ENCODE data around the gene MYH6. TPM values are rescaled to one million over a fixed set of nuclear protein-coding genes. Genes with fewer than 3 reads are reported as not detected.
"Not testable (repeated sequence)": the region's sequence is repeated elsewhere in the genome, so short reads cannot be mapped to it uniquely, and the experiment has no call there.

The MYH6 gene
- total RNA-seq, 1 donor: not detected

GRCh38 chr14:23421594-23421993, 13.5 kb upstream of the MYH6 start:
- Histone ChIP-seq H4K20me1 (ENCODE audit: insufficient read depth, low read length) (no peaks in the 10 kb centered on the region), H3K4me3 (ENCODE audit: insufficient read depth, low read length) (no peak overlapping the region), H3K79me2 (ENCODE audit: insufficient read depth, low read length) (no peaks in the 10 kb centered on the region), H3K9me3 (ENCODE audit: low read depth, low read length) (no peaks in the 10 kb centered on the region), H2AFZ (ENCODE audit: low read length) (no peak overlapping the region), H3K27ac (ENCODE audit: low read depth, low read length) (no peak overlapping the region), H3K4me2 (ENCODE audit: insufficient read depth, low read length) (no peak overlapping the region), H3K36me3 (ENCODE audit: insufficient read depth, low read length) (no peaks in the 10 kb centered on the region), H3K4me1 (ENCODE audit: insufficient read depth, low read length) (no peaks in the 10 kb centered on the region), H3K27me3 (ENCODE audit: insufficient read depth, low read length) (peaks cover 4% of the 10 kb centered on the region)
- TF ChIP-seq CTCF (IDR thresholded peaks at IDR 0.05; ENCODE audit: extremely low read depth, low read depth, low read length): no peak
- DNase-seq (ENCODE audit: insufficient read length, low spot score, missing footprints): no peak

- not testable (repeated sequence) for H2AFZ ChIP-seq (ENCODE audit: low read length); H3K36me3 ChIP-seq (ENCODE audit: insufficient read depth, low read length); H3K27me3 ChIP-seq (ENCODE audit: insufficient read depth, low read length); H3K79me2 ChIP-seq (ENCODE audit: insufficient read depth, low read length); H3K4me1 ChIP-seq (ENCODE audit: insufficient read depth, low read length); DNase-seq (ENCODE audit: insufficient read length, low spot score, missing footprints); H3K4me3 ChIP-seq (ENCODE audit: insufficient read depth, low read length); H4K20me1 ChIP-seq (ENCODE audit: insufficient read depth, low read length); H3K4me2 ChIP-seq (ENCODE audit: insufficient read depth, low read length); H3K9me3 ChIP-seq (ENCODE audit: low read depth, low read length); H3K27ac ChIP-seq (ENCODE audit: low read depth, low read length)
Observed at GRCh38 chr14:23419646-23420045, 11.6 kb upstream of the MYH6 start.

- peaks cover 6% of the 10 kb centered on the region for H3K27me3 ChIP-seq (ENCODE audit: insufficient read depth, low read length)
- H3K27ac ChIP-seq (ENCODE audit: low read depth, low read length): no peak overlapping the region
- no peak for TF ChIP-seq CTCF (IDR thresholded peaks at IDR 0.05; ENCODE audit: extremely low read depth, low read depth, low read length)
- DNase-seq (ENCODE audit: insufficient read length, low spot score, missing footprints): no peak
- no peaks in the 10 kb centered on the region for H3K9me3 ChIP-seq (ENCODE audit: low read depth, low read length)
- H2AFZ ChIP-seq (ENCODE audit: low read length): no peak overlapping the region
- H3K4me1 ChIP-seq (ENCODE audit: insufficient read depth, low read length): no peaks in the 10 kb centered on the region
- no peaks in the 10 kb centered on the region for H3K79me2 ChIP-seq (ENCODE audit: insufficient read depth, low read length)
- H3K36me3 ChIP-seq (ENCODE audit: insufficient read depth, low read length): no peaks in the 10 kb centered on the region
- H3K4me3 ChIP-seq (ENCODE audit: insufficient read depth, low read length): no peak overlapping the region
- no peak overlapping the region for H3K4me2 ChIP-seq (ENCODE audit: insufficient read depth, low read length)
- H4K20me1 ChIP-seq (ENCODE audit: insufficient read depth, low read length): no peaks in the 10 kb centered on the region
Observed at GRCh38 chr14:23418021-23418420, 9.9 kb upstream of the MYH6 start.

GRCh38 chr14:23417269-23417668, 9.2 kb upstream of the MYH6 start:
- not testable (repeated sequence) for H3K9me3 ChIP-seq (ENCODE audit: low read depth, low read length); DNase-seq (ENCODE audit: insufficient read length, low spot score, missing footprints); H3K4me3 ChIP-seq (ENCODE audit: insufficient read depth, low read length); H3K79me2 ChIP-seq (ENCODE audit: insufficient read depth, low read length); H4K20me1 ChIP-seq (ENCODE audit: insufficient read depth, low read length); H3K27ac ChIP-seq (ENCODE audit: low read depth, low read length); H3K36me3 ChIP-seq (ENCODE audit: insufficient read depth, low read length); H3K4me1 ChIP-seq (ENCODE audit: insufficient read depth, low read length); H3K4me2 ChIP-seq (ENCODE audit: insufficient read depth, low read length); H2AFZ ChIP-seq (ENCODE audit: low read length); H3K27me3 ChIP-seq (ENCODE audit: insufficient read depth, low read length)

- Histone ChIP-seq H3K4me2 (ENCODE audit: insufficient read depth, low read length) (no peak overlapping the region), H4K20me1 (ENCODE audit: insufficient read depth, low read length) (no peaks in the 10 kb centered on the region), H3K27me3 (ENCODE audit: insufficient read depth, low read length) (peaks cover 6% of the 10 kb centered on the region), H3K27ac (ENCODE audit: low read depth, low read length) (no peak overlapping the region), H3K79me2 (ENCODE audit: insufficient read depth, low read length) (no peaks in the 10 kb centered on the region), H3K4me3 (ENCODE audit: insufficient read depth, low read length) (no peak overlapping the region), H3K9me3 (ENCODE audit: low read depth, low read length) (no peaks in the 10 kb centered on the region), H3K4me1 (ENCODE audit: insufficient read depth, low read length) (no peaks in the 10 kb centered on the region), H2AFZ (ENCODE audit: low read length) (no peak overlapping the region), H3K36me3 (ENCODE audit: insufficient read depth, low read length) (no peaks in the 10 kb centered on the region)
- DNase-seq (ENCODE audit: insufficient read length, low spot score, missing footprints): no peak
- TF ChIP-seq CTCF (IDR thresholded peaks at IDR 0.05; ENCODE audit: extremely low read depth, low read depth, low read length): no peak
Observed at GRCh38 chr14:23416801-23417200, 8.7 kb upstream of the MYH6 start.
